Measurements from ENCODE around the gene HSFX1. TPM values are rescaled to one million over a fixed set of nuclear protein-coding genes. Genes with fewer than 3 reads are reported as not detected.
"Not testable (repeated sequence)": the region's sequence is repeated elsewhere in the genome, so short reads cannot be mapped to it uniquely, and the experiment has no call there.

The HSFX1 gene, protein sequence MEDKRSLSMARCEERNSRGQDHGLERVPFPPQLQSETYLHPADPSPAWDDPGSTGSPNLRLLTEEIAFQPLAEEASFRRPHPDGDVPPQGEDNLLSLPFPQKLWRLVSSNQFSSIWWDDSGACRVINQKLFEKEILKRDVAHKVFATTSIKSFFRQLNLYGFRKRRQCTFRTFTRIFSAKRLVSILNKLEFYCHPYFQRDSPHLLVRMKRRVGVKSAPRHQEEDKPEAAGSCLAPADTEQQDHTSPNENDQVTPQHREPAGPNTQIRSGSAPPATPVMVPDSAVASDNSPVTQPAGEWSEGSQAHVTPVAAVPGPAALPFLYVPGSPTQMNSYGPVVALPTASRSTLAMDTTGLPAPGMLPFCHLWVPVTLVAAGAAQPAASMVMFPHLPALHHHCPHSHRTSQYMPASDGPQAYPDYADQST
- 1 to 10 TPM; 1.3 to 3.1 (median 2.0) TPM for total RNA-seq

GRCh38 chrX:149773768-149774167 is at the start of gene HSFX1:
Gene HSFX1, plus strand, starts transcription at chrX:149774068. Its CDS starts 614 bp downstream, at chrX:149774682.
- not testable (repeated sequence) for H3K4me1 ChIP-seq; H3K27ac ChIP-seq; H3K27me3 ChIP-seq; H3K9me3 ChIP-seq; H3K4me3 ChIP-seq; H3K36me3 ChIP-seq; DNase-seq (ENCODE audit: low spot score in 2 of 2)
- no CpG with 5 or more reads among the region's 17 CpGs for WGBS

DNA sequence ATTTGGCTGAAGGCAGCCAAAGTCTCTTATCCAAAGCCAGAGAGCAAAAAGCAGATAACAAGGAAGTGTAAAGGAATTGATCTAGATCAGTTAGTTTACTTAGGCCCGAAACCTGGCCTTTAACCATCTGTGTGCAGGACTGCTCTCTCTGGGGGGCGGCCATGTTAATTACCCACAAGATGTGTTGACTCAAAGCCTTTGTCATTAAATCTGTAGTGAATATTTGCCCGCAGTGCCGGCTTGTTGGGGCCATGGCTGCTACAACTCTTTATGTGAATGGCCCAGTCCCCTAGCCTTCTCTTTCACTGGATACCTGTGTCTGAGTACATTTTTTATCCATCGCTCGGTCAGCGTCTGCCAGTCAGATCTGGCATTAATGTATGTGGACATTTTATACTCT is 46.6 kb upstream of the HSFX1 start:
- not testable (repeated sequence) for H3K9me3 ChIP-seq; H3K27ac ChIP-seq; H3K4me1 ChIP-seq; H3K27me3 ChIP-seq; H3K36me3 ChIP-seq; H3K4me3 ChIP-seq; DNase-seq (ENCODE audit: low spot score in 2 of 2)
- 79% methylated on average over 3 of the region's 7 CpGs for WGBS

DNA sequence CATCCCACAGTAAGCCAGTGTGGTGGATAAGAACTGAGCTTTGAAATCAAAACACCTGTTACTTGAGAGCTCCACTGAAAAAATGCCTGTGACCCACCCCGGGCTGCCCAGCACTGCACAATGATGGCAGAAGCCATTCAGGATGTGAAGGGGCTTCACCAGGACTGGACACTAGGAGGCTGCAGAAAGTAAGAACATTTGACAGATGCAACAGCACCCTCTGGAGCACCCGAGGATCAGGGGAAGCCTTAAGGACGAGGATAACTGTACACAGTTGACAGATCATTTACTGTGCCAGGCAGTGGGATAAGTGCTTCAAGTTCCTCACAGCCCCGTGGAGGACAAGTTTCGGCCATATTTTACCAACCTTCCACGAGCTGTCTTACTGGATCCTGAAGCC is 31.6 kb upstream of the HSFX1 start:
- not testable (repeated sequence) for H3K4me1 ChIP-seq; H3K36me3 ChIP-seq; H3K9me3 ChIP-seq; H3K4me3 ChIP-seq; H3K27me3 ChIP-seq; H3K27ac ChIP-seq; DNase-seq (ENCODE audit: low spot score in 2 of 2)
- no CpG with 5 or more reads among the region's 6 CpGs for WGBS

- no CpG with 5 or more reads among the region's 6 CpGs for WGBS
These were observed 27.4 kb upstream of the HSFX1 start for GRCh38 chrX:149746390-149747007.

DNA sequence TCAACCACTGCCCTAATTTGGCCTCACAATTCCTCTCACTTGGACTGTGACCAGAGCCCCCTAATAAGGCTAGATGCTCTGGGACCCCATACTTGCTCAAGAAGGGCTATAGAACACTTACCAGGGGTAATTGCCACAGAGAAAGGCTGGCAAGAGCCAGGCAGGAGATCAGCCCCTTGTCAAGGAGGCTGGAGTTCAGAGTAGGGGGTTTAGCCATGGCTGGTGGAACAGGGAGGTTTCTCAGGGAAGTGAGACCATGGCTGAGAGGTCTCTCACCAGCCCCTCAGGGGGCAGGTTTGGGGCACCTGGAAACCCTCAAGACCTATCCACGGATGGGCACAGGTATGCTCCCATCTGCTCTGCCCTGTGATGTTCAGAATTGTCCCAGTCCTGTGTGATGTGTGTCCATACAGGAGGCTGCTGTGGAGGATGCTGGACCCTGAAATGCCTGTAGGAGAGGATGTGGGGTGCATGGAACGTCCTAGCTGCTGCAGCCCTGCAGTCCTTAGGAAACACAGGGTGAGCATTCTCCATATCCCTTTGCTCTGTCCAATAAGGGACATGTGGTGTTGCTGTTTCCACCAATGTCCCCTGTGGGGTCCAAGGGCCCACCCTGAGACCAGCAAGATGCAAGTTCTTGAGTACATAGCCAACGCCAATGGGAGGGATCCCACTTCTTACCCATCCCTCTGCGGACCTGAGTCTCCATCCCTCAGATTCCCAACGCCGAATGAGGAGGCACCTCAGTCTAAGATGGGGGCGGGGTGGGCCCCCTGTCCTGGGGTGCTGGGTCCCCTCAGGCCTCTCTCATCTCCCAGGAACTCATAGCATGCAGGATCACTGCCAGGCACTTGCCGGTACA is 16.4 kb upstream of the HSFX1 start:
- Histone ChIP-seq H3K4me1 (no peaks in the 10 kb centered on the region), H3K36me3 (no peaks in the 10 kb centered on the region), H3K27ac (no peak overlapping the region), H3K27me3 (no peaks in the 10 kb centered on the region), H3K4me3 (no peak overlapping the region), H3K9me3 (no peaks in the 10 kb centered on the region)
- WGBS, result 87% methylated on average over 7 of the region's 8 CpGs
- DNase-seq (ENCODE audit: low spot score in 2 of 2), result no peak
- TF ChIP-seq CTCF (IDR thresholded peaks at IDR 0.05) (no peak), POLR2AphosphoS5 (IDR thresholded peaks at IDR 0.05) (no peak), POLR2A (IDR thresholded peaks at IDR 0.05) (no peak), EP300 (IDR thresholded peaks at IDR 0.05) (no peak)

More at GRCh38 chrX:149746390-149747007, 27.4 kb upstream of the HSFX1 start:
- H3K4me3 ChIP-seq; H3K27me3 ChIP-seq; H3K4me1 ChIP-seq; H3K36me3 ChIP-seq; H3K27ac ChIP-seq; DNase-seq (ENCODE audit: low spot score in 2 of 2); H3K9me3 ChIP-seq: not testable (repeated sequence)

- H3K36me3 ChIP-seq, result no peaks in the 10 kb centered on the region
- 70% methylated on average over 3 of the region's 18 CpGs for WGBS
- DNase-seq (ENCODE audit: low spot score in 2 of 2), result no peak
- no peak overlapping the region for H3K27ac ChIP-seq
- no peaks in the 10 kb centered on the region for H3K4me1 ChIP-seq
- no peak for TF ChIP-seq EP300 (IDR thresholded peaks at IDR 0.05)
- no peak for TF ChIP-seq POLR2AphosphoS5 (IDR thresholded peaks at IDR 0.05)
- TF ChIP-seq POLR2A (IDR thresholded peaks at IDR 0.05), result no peak
- no peak for TF ChIP-seq CTCF (IDR thresholded peaks at IDR 0.05)
- no peaks in the 10 kb centered on the region for H3K27me3 ChIP-seq
- H3K9me3 ChIP-seq, result no peaks in the 10 kb centered on the region
- H3K4me3 ChIP-seq, result no peak overlapping the region
These were observed 15.7 kb upstream of the HSFX1 start for GRCh38 chrX:149758068-149758714.

GRCh38 chrX:149758715-149759078 is 15.2 kb upstream of the HSFX1 start:
- not testable (repeated sequence) for H3K4me3 ChIP-seq, H3K36me3 ChIP-seq, H3K9me3 ChIP-seq, H3K4me1 ChIP-seq, H3K27me3 ChIP-seq, H3K27ac ChIP-seq
- peak in 1 of 2 donors; percentile 56 for DNase-seq (ENCODE audit: low spot score in 2 of 2)
- WGBS, result 98% methylated on average over 13 of the region's 17 CpGs

Data from suprapubic skin (tissue), 4 donors.